ENCODE results near the gene ZBED4.

ZBED4 gene

DNA sequence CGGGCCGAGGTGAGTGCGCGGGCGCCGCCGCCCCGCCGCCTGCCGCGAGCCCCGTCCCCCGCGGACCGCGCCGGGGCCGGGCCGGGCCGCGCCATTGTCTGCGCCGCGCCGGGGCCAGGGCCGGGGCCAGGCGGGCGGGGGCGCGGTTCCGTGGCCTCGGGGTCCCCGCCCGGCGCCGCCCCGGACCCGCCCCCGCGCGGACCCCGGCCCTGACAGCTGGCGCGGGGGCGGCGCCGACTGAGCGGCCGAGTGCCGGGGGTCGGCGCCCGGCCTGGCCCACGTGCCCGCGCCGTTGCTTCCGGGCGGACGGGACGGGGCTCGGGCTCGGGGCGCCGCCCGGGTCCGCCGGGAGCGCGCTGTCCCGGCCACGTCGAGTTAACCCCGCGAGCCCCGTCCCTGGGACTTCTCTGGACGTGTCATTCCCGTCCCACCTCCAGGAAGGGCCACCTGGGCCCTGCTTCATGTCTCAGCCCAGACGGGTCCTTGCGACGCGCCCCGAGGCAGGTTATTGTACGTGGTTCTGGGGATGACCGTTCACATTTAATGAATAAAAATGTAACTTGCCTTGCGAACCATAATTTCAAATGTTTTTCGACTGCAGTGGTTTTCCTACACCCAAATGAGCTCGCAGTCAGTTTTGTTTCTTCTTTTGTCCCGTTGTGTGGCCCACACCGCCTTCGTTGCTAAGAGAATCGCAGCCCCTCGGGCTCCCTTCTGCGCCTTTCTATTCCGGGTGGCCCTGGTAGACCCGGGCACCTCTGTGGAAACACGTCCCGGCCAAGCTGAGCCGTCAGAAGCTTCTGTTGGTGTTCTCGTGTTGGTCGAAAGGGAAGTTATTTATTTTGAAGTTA, 562 bp downstream of the ZBED4 start:
- DNase-seq = peak; percentile 69

DNA sequence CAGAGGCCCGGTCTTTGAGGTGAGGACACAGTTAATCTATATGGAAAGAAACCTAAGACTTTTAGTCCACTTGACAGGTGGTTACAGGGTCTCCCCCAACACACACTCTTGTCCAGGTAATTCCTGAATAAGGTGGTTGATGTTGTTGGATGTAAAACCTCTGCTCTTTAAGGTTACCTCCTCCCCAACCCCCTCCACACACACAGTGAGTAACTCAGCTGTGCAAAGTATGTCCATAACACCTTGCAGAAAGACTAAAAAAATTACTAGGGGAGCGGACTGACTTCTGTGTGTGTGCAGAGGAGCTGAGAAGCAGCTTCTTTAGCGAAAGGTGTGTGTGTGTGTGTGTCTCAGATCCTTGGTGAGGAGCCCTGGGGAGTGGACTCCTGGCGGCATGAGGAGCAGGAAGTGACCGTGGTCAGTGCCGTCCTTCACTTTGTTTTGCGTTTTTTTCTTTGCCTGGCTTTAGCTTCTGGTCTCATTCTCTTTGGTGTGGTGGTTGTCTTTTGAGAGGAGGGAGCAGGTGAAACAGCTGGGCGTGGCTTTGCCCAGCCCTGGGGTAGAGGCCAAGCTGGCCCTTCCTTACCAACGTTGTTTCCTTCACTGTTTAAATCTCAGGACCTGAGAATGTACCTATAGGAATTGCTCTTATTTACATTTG, 1.7 kb downstream of the ZBED4 start:
- peak; percentile 25 for DNase-seq

DNA sequence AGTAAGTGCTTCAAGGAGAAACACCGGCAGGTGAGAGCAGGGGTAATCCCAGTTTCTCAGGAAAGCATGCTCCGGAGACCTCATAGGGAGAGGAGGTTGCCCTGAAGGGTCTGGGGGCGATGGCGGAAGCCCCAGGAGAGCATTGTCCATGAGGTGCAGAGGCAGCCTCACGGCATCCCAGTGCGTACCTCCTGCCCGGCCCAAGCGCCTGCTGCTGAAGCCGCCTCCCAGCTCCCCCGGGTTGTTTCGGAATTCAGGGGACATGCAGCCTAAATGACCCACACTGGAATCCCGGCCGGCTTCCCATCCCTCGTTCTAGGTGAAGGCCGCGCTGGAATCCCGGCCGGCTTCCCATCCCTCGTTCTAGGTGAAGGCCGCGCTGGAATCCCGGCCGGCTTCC, 2.7 kb downstream of the ZBED4 start:
- DNase-seq = no peak

- DNase-seq = no peak
Measured at GRCh38 chr22:49856766-49857618, 3.3 kb downstream of the ZBED4 start.

DNA sequence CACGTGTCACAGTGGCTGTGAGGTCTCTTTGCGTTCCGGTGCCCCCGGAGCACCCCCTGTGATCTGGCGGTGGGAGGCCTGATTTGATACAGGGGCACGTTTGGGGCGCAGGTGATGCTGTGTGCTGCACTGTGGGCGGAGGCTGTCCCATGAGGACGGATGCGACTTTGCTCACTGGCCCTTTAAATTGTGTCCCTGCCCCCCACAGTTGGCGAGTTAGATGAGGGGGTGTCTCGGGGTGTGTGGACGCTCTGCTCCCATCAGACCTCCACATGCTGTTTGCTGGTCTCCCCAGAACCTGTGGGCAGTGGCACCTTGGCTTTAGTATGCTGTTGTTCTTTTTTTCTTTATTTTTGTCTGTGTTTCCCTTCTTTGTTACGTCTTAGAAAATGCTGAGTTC, 5.2 kb downstream of the ZBED4 start:
- no peak for DNase-seq

DNA sequence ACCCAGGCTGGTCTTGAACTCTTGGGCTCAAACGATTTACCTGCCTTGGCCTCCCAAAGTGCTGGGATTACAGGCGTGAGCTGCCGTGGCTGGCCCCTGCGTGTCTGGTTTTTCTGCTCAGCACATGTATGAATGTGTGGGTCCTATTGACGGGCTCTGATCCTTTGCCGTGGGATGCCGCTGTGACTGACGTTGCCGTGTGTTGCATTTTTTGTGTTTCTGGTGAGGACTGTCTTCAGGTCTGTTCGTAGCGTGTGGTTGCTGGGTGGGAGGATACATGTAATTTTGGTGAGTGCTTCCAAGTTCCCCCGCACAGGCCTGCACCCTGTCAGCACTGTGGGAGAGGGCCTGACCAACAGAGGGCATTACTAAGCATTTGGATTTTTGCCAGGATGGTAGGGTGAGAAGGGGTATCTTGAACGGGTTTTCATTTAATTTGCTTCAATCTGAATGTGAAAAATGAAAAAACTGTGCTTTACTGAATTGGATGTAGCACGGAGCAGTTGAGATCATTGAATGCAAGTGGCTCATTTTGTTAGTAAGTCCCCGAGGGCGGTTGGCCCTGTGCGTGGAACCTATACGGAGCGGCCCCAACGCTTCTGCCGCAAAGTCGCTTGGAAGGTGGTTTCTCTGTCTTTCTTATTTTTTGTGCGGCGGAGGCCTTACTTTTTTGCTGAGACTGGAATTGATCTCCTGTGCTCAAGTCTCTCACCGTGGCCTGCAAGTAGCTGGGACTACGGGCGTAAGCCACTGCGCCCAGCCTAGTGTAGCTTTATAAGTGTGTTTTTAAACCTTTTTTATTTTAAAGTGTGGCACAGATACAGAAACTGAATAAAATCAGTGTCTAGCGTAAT, 8.2 kb downstream of the ZBED4 start:
- DNase-seq = peak; percentile 72

DNA sequence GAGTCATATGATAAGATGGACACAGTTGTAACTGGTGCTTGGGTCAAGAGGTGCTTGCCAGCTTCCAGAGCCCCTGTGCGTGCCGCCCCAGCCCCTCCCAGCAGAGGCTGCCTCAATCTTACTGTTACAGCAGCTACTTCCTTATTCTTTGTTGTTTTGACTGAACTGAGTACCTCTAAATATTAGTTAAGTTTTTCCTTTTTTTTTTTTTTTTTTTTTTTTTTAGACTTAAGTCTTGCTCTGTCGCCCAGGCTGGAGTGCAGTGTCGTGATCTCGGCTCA, 8.8 kb downstream of the ZBED4 start:
- peak; percentile 69 for DNase-seq

DNA sequence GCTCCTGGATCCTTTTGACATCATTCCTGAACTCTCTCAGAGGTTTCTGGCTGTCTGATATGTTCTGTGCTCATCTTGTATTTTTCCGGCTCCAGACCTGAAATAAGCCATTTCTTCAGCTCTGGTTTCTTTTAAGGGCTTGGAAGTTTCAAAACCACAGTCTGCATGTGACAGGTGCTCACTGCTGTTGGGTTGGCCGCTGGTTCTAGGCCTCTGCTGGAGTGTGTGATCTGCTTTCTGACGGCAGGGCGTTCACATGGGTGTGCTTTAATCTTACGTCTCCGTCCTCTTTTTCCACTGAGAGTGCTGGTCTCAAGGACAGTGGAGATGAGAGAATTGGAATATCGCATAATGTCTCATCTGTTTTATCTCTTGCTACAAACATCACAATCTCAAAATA, 10.3 kb downstream of the ZBED4 start:
- DNase-seq = no peak

- DNase-seq = no peak
Measured at GRCh38 chr22:49865156-49865555, 11.5 kb downstream of the ZBED4 start.

GRCh38 chr22:49866134-49866533, 12.5 kb downstream of the ZBED4 start:
- no peak for DNase-seq

DNA sequence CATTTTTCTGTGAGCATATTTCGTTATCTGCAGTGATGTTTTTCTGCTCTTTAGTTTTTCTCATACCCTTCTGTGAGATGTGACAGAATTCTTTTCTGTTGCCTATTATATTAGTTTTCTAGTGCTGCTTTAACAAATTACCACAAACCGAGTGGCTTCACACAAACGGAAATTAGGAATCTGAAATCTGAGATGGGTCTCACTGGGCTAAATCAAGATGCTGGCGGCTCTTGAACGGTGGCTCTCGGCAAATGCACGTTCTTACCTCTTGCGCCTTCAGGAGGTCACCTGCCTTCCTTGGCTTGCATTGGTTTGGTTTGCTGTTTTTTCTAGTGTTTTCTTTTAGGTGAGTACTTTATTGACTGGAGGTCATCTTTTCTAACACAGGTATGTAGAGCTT, 13.0 kb downstream of the ZBED4 start:
- DNase-seq = no peak

- DNase-seq = peak; percentile 51
Measured at GRCh38 chr22:49867303-49868265, 13.9 kb downstream of the ZBED4 start.

- DNase-seq = no peak
Measured at GRCh38 chr22:49869086-49869830, 15.6 kb downstream of the ZBED4 start.

GRCh38 chr22:49869845-49870712, 16.4 kb downstream of the ZBED4 start:
- peak; percentile 73 for DNase-seq

GRCh38 chr22:49871482-49871881, 17.8 kb downstream of the ZBED4 start:
- peak; percentile 36 for DNase-seq

DNA sequence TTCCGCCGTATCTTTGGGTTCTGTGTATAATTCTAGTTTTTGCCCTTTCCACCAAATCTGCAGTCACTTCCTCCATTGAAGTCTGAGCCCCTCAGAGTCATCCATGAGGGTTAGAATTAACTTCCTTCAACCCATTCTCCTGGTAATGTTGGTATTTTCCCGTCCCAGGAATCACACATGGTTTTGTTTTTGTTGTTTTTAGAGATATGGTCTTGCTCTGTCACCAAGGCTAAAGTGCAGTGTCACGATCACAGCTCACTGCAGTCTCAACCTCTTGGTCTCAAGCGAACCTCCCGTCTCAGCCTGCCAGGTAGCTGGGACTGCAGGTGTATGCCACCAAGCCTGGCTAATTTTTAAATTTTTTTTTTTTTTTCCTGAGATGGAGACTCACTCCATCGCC, 18.7 kb downstream of the ZBED4 start:
- DNase-seq = no peak

DNA sequence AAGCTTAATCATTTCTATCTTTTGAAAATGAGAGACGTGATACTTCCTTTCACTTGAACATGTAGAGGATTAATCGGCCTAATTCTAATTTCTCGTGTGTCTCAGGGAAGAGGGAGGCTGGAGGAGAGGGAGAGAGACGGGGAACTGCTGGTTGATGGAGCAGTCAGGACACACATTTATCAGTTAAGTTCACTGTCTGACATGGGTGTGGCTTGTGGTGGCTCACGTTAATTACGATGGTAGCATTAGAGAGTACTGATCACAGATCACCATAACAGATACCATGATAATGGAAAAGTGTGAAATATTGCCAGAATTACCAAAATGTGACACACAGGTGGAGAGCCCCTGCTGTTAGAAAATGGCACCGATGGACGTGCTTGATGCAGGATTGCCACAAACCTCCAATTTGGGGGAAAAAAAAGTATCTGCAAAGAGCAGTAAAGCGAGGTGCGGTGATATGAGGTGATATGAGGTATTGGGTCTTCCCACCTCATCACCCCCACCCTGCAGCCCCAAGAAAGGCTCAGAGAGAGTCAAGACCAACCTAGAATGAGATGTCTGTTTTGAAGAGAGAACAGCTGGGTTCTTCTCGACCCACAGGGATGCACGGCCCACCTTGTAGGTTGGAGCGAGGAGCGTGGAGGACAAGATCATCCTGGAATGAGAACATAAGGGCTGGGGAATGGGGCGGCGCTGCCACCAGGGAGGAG, 19.7 kb downstream of the ZBED4 start:
- DNase-seq = no peak

GRCh38 chr22:49877642-49878041, 24.0 kb downstream of the ZBED4 start:
- no peak for DNase-seq

- peak; percentile 35 for DNase-seq
Measured at GRCh38 chr22:49878206-49878605, 24.6 kb downstream of the ZBED4 start.

All from hematopoietic multipotent progenitor cell treated with erythropoietin and hydrocortisone succinate and interleukin-3 and kit ligand, for 4 days (in vitro differentiated cells).